SU-DHL-6 (cell line): ENCODE data around the gene CLDN4.

Experiments
- CTCF ChIP-seq: fragments of 200-600 bp; sonication (generic); IDR thresholded peaks from one replicate; pipeline ENCODE4 v1.5.1; 2017; ENCODE audit warnings: antibody characterized with exemption, mild to moderate bottlenecking, low read length, moderate library complexity; ENCODE audit not compliant: insufficient read depth, poor library complexity, severe bottlenecking
- EZH2phosphoT487 ChIP-seq: fragments of 200-600 bp; sonication (generic), shearing (Covaris generic); conservative IDR thresholded peaks from 2 replicates; pipeline ENCODE4 v1.6.1; 2018; ENCODE audit warnings: mild to moderate bottlenecking, antibody characterized with exemption, low read length, moderate library complexity, mixed read lengths

GRCh38 chr7:73880755-73881328 lies 50.0 kb downstream of the CLDN4 start:
- no peak for TF ChIP-seq CTCF
- TF ChIP-seq EZH2phosphoT487: no peak
